NOMO-1 treated with dmso at 0.1 percent for 144 hours (cell line): ENCODE data around the gene SFXN5.

Experiments used
- DNase-seq: peaks from one replicate; lab custom pipeline; 2025; ENCODE audit not compliant: unreplicated experiment; lab: John Stamatoyannopoulos, UW

SFXN5 gene

DNA sequence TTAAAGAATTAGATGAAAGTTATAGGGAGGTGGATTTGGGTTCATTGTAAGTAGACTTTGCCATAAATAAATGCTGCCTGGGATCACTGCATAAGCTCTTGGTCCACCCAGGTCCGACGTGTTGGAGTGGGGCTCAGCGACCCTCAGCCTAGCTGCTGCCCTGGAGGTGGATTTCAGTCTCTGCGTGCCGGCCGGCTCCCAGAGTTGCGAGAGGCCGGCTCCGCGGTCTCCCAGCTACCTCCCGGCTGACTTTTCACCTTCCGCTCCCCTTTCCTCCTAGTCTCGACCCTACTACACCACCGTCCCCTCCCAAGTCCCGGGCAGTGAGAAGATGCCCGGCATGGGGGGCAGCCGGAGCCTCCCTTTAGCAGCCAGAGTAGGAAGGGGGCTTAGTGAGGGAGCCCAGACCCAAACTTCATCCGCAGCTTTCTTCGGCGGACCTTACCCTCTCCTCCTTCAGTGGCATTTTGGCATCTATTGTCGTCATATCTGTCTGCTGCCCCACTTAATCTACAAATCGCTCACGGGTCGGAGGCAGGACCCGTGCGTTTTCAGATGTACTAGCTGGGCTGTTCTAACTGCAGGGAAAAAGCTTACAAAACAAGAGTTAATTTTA is 146.1 kb downstream of the SFXN5 start:
- no peak for DNase-seq

DNA sequence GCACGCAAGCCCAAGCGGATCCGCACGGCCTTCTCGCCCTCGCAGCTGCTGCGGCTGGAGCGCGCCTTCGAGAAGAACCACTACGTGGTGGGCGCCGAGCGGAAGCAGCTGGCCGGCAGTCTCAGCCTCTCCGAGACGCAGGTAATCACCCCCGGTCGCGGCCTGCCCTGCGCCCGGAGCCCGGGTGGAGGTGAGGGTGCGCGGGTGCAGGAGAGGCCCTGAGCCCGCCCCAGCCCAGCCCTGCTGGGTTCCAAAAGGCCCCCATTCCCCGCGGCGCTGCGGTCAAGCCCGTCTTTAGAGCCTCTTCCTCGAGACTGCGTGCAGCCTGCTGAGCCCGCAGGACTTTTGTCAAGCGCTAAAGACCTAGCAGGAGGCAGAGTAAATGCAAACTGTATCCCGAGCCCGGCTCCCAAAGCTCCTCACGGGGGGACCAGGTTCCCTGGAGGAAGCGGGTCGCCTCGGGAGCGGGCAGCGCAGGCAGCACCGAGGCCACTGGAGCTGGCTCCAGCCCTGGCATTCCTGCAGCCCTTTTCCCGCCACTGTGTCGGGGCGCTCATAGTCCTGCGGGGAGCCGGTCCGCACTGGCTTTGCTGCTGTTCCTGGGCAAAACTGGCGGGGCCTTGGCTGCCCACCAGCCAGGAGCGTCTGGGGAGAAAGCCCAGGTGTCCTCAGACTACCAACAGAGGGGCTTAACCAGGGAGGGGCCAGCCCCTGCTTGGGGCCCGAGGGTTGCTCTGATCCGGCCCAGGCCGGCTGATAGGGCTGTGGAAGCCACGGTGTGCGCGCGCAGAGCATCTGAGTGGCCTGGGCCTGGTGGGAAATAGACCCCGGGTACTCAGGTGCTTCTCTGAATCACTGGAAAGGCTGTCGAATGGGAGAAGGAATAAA is 146.9 kb downstream of the SFXN5 start:
- DNase-seq = no peak

DNA sequence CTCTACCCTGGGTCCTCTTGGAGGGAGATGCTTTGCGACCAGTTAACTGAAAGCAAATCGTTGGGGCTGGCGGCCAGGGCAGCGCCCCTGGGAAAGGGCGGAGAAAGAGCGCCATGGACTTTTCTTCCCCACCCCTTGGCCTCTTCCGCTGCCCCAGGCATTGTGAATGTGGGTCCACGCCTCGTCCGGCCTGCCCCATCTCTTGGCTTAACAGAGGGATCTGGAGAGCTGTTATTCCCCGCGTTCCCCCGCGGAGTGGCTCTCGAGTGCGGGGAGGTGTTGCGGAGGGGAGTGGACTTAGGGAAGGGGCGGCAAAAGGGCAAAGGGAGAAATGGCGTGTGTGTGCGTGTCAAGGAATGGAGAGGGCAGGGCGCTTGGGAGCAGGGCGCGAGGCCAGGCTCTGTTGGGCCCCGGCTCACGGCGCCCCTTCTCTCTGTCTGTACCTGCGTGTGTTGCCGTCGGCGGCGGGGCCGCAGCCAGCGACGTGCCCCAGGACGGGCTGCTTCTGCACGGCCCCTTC is 147.6 kb downstream of the SFXN5 start:
- DNase-seq = no peak

DNA sequence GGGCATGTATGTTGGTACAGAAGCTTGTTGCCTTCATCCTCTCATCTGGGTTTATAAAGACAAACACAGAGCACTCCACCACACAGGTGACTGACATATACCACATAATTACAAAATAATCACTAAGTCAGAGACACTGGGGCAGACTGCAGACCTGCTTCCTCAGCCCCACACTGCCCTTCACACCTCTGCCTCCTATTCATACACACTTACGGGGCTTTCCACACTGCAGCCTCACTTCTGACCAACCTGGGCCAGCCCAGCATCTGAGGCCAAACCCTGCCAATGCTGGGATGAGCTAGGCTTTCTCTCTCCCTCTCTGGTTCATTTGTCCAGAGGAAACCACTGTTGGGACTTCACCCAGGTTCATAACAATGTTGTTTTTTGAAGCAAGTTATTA is 149.7 kb downstream of the SFXN5 start:
- no peak for DNase-seq

DNA sequence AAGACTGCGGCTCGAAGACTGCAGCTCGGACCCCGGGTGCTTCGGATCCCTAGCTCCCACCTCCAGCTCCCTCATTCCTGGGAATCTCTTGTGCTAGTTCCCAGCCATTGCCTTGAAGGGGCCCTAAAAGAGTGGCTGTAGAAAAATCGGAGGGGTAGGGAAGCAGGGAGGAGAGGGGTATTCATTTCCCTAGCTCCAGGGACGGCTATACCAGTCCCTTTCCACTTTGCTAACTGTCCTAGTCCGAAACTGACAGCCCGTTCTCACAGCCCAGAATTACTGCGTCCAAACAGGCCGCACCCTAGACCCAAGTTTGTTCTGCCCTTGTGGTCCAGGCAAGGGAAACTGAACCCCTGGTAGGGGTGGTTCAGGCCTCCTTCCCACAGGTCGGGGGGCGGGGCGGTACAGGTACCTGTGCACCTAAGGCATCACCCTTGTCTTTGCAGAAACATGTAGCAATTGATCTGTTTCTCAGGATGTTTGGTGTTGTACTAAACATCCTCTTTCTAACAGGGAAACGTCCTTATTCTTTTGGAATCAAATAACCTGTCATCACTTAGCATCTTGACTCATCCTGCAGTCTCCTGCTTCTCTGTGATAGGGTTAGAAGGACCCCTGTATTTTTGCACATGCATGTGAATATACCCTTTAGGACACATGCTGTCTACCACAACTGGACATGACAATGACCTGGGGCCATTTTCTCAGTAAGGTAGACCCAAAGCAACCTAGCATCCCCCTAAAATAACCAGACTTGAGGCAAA is 150.2 kb downstream of the SFXN5 start:
- DNase-seq = no peak

DNA sequence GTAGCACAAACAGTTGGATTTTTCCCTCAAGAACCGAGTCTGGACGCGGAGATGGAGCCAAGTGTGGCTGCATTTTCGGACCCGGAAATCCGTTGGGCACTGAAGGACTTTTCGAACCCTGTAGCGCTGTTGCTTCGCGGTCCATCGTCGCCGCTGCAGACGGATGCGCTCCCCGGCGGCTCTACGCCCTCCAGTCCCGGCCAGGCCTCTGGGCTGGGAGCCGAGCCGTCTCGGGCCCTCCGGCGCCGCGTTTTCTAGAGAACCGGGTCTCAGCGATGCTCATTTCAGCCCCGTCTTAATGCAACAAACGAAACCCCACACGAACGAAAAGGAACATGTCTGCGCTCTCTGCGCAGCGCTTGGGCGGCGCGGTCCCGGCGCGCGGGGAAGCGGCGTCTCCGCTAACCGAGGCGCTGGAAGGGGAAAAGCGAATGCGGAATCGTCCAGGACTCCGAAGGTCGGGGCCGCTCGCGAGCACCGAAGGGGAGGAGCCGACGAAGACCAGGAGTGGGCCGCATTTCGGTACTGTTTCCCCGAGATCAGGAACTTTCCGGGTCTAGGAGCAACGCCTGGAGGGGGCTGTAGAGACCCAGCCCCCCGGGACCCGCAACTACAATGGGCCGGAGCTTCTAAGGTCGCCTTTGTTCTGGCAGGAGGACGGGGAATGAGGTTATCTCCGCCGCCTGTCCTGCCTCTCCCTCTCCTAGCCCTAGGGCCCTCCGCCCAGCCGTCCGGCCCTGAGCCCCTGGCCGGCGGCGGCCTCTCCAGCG is 151.0 kb downstream of the SFXN5 start:
- no peak for DNase-seq

DNA sequence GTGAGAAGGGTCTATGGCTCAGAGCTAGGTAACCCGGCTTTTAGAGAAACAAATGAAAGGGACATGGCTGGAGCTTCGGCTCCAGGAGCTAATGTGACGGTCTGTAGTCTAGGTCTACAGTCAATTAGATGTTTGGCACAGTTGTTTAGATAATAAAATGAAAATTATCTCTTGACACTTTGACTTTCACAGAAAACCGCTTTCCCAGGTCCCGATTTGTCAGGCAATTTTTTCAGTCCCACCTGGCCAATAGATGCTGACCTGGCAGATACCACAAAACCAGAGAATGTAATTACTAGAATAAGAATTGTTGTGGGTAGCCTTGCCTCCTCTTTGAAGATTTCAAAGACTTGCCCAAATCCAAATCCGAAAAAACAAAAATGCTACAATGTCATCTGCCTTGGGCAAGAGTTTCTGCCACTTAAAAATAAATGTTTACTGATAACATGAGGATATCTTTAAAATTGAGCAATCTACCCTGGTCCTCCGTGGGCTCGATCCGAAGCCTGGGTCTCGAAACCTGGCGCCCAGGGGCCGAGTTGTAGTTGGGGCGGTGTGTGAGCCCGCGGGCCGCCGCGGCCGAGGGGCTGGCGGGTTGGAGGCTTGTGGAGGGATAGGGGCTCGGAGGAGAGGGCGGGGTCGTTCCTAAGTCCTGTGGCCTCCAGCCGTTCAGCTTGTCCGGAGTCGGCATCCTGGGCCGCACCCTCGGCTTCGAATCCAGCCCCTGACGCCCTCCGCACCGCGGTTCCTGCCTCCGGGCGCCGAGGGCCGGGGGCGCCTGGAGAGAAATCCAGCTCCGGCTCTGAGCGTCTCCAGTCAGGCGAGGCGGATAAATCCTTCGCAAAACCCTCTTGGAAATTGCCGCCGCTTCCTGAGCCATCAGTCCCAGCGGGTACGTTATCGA is 151.8 kb downstream of the SFXN5 start:
- DNase-seq = no peak

DNA sequence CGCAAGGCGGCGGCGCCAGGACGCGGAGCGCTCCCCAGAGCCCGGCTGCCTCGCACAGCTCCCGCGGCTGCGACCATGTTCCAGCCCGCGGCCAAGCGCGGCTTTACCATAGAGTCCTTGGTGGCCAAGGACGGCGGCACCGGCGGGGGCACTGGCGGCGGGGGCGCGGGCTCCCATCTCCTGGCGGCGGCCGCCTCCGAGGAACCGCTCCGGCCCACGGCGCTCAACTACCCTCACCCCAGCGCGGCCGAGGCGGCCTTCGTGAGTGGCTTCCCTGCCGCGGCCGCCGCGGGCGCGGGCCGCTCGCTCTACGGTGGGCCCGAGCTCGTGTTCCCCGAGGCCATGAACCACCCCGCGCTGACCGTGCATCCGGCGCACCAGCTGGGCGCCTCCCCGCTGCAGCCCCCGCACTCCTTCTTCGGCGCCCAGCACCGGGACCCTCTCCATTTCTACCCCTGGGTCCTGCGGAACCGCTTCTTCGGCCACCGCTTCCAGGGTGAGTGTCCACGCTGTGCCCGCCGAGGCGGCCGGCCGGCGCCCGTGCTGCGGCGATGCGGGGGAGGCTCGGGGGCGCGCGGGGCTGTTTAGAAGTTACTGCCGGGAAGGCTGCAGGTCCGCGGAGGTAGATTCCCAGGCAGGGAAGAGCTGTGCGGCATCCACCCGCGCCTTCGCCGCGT is 153.5 kb downstream of the SFXN5 start:
- DNase-seq = no peak

DNA sequence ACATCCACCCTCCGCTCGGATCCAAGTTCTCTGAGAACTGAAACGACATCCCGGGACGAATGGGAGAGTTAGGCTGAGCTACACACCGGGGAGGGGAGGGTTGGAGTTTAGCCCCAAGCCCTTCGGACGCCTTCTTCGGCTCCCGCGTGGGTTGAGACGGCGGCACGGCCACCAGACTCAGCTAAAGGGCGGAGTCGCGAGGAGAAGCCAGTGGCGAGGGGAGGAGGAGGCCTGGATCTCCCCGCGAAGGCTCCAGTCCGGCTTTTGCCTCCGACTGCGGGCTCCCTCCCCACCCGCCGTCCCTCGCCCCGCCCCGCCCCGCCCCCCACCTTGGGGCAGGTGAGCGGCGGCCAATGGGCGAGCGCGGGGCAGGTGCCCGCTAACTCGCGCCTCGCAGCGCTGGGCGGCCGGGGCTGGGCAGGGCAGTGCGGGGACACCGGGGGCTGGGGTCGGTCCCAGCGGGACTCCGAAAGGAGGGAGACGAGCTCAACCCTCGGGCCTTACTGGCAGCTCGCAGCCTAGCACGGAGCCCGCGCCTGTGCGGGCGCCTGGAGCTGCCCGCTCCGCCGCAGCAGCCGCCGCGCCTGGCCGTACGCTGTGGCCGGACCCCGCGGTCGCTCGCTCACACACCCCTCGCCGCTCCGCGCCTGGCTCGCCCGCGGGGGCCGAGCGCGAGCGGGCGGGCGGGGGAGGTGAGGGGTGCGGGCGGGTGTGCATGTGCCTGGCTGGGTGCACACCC is 154.2 kb downstream of the SFXN5 start, which contains the start of gene EMX1:
TSS of gene EMX1 (plus strand) at position 382 of the 739 bp plus-strand sequence. CDS start at position 716, 334 bp downstream.
- DNase-seq = no peak

DNA sequence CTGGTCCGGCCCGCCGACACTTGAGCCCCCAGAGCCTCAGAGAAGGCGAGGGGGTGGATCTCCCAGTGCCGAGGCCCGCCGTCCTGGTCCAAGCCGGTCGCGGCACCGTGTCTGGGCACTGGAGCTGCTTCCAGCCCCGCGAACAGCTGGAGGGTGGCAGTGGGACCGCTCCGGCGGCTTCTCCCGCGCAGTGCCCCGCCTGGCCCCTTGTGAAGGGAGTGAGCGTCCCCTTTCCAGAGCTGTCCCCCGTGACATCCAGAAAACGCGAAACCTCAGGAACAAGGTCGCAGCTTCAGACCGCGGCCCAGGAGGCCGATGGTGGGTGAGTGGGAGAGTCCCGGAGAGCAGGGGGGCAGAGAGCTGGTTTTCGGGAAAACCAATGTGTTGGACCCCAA is 154.8 kb downstream of the SFXN5 start:
- no peak for DNase-seq

DNA sequence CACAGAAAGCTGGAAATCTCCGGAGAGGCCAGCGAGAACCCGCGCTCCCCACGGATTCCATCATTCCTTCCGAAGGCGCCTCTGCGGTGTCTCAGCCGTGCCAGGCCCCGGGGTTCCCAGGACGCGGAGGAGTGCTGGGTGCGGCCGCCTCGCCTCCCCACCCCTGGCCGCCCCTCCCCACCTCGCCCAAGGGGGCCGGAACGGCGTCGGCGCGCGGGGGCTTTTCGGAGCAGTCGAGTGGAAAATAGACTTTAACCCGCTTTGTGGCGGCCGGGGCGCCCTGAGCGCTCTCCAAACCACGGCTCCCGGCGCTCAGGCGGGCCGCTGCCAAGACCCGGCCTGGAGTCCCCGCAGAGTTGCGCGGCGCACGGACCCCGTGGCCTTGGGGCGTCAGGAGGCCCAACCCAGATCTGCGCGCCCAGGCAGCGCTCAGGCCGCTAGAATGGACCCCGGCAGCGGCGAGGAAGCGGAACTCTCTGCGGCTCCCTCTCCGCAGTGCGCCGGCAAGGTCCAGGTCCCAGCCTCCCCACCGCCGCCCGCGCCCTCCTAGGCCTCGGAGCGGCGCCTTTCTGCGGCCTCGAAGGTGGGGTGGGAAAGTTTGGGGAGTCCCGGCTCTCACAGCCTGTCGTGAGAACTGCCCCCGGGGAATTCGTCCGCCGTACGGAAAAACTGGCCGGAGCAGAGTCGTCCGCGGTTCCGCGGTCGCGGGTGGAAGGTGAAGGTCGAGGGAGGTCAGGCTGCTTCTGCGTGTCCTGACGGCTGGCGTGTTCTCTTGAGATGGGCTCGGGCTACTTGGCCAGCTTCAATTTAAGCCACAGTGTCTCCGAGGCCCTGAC is 155.4 kb downstream of the SFXN5 start:
- DNase-seq = no peak

DNA sequence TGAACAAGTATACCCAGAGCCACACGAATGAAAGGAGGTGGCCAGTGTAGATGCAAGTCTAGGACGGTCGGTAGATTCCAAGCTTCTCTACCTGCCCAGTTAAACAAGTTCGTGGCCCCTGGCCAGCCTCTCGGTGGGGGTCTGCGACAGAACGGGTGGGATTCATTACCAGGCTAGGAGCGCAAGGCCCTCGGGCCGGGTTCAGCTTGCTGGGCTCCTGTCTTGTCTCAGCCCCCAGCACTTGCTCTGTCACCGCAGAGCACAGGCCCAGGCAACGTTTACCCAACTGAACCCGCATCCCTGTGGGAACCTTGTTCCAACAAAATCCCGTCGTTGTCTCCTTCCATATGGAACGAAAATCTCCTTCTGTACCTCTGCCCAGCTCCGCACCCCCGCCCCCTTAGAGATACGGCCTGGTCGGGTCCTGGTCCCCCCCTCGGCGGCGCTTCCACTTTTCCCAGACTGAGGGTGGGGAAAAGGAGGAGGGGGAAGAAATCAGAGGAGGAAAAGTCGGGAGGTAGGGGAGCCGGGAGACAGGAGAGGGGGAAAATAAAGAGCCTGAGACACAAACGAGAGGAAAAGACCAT is 156.1 kb downstream of the SFXN5 start:
- DNase-seq = no peak

DNA sequence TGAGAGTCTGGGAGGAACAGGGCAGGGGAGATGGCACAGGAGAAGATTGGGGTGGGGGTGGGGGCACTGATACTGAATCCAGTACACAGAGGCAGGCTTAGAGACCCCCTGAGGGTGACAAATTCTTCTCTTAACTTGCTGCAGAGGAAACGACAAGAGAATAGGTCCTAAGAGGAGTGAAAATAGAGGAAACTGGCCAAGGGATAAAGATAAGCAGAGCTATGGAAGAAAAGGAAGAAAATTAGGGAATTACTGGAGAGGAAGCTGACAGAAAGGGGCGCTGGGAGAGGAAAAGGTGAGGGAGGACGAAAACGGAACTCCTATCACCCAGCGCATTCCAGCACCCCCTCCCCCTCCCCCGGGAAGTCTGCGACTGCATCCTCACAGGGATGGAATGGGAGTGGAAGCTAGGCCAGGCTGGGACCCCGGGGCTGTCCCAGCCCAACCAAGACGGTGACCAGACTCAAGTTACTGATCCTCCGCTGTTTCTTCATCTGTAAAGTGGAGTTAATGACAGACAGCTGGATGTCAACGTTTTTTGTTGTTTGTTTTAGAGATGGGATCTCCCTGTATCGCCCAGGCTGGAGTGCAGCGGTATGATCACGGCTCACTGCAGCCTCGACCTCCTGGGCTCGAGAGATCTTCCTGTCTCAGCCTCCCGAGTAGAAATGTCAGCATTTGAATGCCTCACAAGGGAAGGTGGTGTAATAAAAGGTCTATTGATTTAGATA is 156.8 kb downstream of the SFXN5 start:
- DNase-seq = no peak

DNA sequence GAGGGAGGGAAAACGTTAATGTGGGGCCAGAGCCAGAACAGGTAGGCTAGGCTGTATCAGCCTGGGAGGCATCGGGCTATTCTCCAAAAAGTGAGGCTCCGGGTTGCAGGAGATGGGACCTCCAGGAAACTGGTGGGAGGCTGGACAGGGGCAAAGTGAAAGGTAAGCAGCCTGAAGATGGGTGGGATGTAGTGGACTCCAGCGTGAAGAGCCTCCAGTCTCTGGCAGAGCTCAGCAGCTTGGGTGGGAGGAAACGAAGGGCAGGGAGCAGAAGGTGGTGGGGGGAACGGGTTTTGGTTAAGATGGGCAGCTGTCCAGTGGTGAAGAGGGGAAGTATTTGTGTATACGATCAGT is 157.3 kb downstream of the SFXN5 start:
- no peak for DNase-seq

DNA sequence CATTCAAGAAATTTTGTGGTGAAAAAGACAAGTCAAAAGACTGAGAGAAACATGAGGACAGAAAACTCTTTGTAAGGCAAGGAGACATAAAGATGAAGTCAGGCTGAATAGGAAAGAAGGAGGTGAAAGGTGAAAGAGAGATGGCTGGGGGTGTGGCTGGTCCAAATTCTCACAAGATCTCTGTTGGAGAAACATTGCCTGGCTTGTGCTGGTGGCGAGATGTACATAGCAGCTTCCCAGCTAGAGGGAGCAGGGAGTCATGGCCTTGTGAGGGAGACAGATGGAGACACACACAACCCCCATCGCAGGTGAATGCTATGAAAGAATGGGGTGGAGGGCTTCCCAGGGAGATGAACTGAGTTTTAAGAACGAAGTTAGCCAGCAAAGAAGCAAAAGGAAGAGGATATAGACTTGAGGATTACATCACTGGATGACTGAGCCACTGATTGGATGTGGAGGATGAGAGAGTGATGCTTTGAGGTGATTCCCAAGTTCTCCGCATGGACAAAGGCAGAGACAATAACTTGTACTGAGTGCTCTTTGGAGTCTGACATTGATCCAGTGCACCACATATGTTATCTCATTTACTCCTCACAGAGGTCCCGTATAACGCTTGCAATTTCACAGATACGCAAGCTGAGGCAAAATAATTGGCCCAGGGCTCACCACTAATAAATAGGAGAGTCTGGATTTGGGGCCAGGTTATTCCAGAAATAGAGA is 157.9 kb downstream of the SFXN5 start:
- DNase-seq = no peak

DNA sequence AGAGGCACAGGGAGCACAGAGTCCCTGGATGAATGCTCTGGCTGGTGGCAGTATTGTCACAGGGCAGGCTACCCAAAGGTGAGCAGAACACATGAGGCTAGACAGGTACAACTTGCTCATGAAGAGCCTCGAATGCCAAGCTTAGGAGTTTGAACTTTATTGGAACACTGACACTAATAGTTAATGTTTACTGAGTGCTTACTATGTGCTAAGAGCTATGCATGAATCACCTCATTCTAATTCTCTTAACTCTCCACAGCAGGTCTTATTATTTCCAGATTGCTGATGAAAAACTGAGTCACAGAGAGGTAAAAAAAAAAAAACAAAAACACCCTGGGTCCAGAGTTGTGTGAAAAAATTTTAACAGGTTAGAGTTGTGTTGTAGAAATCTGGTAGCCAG is 160.3 kb downstream of the SFXN5 start:
- no peak for DNase-seq
